GM18909 (cell line): ENCODE results near the gene CDKN2C.
"Not testable (repeated sequence)": the region's sequence is repeated elsewhere in the genome, so short reads cannot be mapped to it uniquely, and the experiment has no call there.

ENCODE experiments used
- ATAC-seq: cut with Tn5 transposase; IDR thresholded peaks from one replicate; pipeline ENCODE4 v1.9.1; 2021; ENCODE audit warnings: mild to moderate bottlenecking; ENCODE audit not compliant: unreplicated experiment, poor library complexity

The CDKN2C gene

GRCh38 chr1:50978144-50978851 lies 8.3 kb downstream of the CDKN2C start:
- ATAC-seq: peak; percentile 37

DNA sequence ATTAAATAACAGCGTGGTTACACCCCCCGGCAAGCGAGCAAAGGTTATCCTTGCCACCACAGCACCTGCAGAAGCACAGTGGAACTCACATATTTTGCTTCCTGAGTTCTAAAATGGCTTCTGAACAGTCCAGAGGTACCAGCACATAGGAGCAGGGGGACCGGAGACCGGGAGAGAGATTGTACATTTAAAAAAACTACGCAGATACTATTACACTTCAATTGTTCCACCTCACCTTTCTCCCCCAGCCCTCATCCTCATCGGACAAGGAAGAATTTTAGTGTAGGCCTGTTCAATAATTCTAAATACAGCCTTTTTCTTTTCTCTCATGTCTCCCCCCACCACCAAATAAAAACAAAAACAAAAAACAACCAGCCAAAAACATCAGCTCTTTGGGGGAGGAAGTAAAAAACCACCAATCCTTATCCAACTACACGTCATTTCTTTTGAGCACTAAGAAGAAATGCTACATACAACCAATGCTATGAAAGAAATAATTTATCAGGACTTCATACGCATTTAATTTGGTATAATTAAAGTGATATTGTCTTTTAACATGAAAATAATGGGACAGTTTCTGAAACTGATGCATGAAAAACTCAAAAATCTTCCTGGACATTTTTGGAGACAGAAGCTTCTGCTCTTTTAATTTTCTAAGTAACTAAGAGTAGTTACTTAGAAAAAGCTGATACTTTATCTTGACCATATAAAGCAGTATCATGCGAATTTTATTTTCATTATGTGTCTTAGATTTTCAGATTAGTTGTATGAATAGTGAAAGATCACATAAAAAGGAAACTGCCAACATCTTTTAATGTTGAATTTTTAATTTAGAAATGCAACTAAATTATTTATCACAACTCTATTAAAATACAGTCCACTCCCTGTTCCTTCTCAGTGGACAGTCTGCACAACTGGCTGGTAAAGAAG lies 9.1 kb downstream of the CDKN2C start:
- ATAC-seq: no peak

- no peak for ATAC-seq
Measured at GRCh38 chr1:50979937-50980336, 9.9 kb downstream of the CDKN2C start.

- ATAC-seq: no peak
Measured at GRCh38 chr1:50980505-50980904, 10.5 kb downstream of the CDKN2C start.

DNA sequence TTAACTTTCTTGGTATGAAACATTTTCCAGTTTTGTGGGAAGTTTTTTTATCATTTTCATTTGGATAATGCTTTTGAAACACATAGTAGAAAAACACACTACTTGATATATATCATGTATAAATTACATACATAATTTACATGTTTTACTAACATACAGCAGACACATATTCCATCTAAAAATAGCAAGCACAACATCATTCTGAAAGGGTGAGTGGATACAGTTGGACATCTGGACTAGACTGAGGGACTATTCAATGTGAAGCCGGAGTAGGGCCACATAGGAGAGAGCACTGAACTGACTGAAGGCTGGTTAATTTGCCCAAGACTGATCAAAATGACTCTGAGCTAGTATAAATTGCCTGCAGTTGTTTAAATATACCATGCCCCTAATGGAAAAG lies 11.7 kb downstream of the CDKN2C start:
- ATAC-seq: no peak

DNA sequence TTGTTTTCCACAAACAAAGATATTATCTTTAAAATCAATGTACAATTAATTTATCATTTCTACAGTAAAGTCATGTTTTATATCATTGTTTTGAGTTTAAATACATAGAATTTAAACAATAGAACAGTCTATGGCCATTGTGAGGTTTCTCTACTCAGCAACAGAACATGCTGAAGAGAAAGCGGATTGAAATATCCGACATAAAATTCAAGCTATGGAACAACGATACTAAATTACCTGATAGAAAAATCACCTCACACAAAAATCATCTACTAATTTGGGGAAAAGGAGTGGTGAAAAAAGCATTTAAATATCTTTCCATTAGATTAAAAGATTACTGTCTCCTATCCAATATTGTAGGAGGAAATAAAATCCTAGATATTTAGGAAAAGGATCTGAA lies 12.6 kb downstream of the CDKN2C start:
- ATAC-seq: no peak

GRCh38 chr1:50983219-50983802 lies 13.3 kb downstream of the CDKN2C start:
- ATAC-seq: no peak

DNA sequence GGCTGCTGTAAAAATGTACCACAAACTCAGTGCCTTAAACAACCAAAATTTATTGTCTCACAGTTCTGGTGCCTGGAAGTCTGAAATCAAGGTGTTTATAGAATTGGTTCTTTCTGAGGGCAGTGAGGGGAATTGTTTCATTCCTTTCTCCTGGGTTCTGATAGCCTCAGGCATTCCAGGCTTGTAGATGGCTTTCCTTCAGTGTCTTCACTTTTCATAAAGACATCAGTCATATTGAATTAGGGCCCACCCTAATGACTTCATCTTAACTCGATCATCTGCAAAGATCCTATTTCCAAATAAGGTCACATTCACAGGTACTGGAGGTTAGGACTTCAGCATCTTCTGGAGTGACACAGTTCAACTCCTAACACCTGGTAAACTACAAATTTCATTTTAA lies 15.0 kb downstream of the CDKN2C start:
- ATAC-seq: no peak

DNA sequence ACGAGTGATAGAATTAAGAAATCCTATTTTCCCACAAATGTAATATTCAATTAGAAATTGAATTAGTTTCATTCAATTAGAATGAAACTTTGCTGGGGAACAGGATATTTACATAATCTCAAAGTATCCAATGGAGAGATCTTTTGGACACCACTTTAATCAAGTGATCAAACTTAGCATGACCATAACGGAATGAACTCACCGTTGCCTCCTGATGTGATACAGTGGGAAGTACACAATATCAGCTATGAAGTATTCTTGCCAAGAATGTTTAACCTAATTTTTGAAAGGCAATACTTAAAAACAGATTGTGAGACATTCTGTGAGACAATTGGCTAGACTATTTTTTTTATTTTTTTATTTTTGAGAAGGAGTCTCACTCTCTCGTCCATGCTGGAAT lies 16.6 kb downstream of the CDKN2C start:
- ATAC-seq: no peak

GRCh38 chr1:50989694-50990093 lies 19.6 kb downstream of the CDKN2C start:
- ATAC-seq: no peak

- ATAC-seq: no peak
Measured at GRCh38 chr1:50992532-50993318, 22.7 kb downstream of the CDKN2C start.

DNA sequence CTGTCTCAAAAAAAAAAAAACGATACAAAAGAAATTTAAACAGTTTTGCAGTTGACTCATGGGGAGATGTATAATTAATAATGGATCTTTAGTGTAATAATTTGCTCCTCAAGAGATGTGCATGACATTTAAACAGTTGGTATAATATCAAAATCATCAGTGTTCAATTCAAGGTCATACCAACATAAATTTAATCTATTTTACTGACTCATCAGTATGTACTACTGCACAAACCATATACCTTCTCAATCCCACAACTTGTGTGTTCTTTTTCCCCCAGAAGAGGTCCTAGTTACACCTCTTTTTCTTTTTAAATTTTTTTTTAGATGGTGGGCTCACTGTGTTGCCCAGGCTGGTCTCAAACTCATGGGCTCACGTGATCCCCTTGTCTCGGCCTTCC lies 23.6 kb downstream of the CDKN2C start:
- ATAC-seq: no peak

DNA sequence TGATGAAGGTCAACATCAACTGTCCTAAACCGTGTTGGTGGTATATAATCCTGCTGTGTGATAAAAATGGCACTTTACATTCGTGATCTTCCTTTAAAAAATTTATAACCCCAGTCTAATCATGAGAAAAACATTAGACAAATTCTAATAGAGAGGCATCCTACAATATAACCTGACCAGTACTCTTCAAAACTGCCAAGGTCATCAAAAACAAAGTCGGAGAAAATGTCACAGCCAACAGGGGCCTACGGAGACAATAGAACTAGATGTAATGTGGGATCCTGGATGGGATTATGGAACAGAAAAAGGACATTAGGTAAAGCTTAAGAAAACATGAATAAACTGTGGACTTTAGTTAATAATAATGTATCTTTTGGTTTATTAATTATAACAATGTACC lies 25.0 kb downstream of the CDKN2C start:
- no peak for ATAC-seq

DNA sequence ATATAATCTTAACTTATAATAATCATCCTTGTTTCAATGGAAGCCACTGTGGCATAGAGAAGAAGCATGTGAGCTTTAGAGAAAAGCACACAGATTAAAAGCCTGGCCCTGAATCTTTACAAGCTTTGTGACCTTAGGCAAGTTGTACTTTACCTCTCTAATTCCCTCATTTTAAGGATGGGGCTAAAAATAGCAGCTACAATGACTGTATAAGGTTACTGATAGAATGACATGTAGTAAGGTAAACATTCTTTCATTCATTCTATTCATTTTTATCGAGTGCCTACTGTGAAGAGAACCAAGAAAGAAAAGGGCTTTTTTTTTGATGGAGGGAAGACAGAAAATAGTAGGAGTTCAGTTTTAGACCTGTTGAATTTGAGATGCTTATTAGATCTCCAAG lies 25.6 kb downstream of the CDKN2C start:
- ATAC-seq: no peak

DNA sequence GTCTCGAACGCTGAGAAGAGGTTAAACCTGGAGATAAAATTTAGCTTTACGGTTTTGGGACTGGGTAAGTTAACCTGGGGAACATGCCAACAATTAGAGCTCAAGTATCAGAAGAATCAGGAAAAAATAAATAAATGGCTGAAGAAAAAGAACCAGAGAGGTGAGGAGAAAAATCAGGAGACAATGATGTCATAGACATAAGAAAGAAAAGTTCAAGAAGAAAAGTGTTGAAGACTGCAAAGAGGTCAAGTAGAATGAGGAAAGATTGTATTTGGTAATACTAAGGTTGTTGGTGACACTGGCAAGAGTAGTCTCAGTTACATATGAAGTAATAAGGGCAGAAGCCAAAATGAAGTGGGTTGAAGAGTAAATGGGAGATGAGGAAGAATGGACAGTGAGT lies 26.0 kb downstream of the CDKN2C start:
- ATAC-seq: no peak

- ATAC-seq: not testable (repeated sequence)
Measured at GRCh38 chr1:50999375-50999774, 29.3 kb downstream of the CDKN2C start.

DNA sequence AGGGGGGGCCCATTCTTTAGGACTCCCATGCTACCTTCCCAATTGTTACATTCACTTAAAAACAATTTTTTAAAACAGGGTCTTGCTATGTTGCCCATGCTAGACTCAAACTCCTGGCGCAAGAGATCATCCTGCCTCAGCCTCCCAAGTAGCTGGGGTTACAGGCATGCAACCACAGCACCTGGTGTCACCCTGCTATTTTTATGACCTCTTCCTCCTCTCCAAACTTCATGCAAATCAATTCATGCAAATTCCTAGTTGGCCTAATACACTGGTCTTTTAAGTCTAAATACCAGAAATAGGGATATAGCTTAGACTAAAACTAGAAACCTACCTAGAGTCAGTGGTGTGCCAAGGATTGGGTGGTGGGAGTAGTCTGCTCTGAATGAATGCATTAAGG lies 30.1 kb downstream of the CDKN2C start:
- peak; percentile 65 for ATAC-seq

GRCh38 chr1:51000651-51001050 lies 30.6 kb downstream of the CDKN2C start:
- ATAC-seq: peak; percentile 46

- ATAC-seq: no peak
Measured at GRCh38 chr1:51002516-51002915, 32.5 kb downstream of the CDKN2C start.

DNA sequence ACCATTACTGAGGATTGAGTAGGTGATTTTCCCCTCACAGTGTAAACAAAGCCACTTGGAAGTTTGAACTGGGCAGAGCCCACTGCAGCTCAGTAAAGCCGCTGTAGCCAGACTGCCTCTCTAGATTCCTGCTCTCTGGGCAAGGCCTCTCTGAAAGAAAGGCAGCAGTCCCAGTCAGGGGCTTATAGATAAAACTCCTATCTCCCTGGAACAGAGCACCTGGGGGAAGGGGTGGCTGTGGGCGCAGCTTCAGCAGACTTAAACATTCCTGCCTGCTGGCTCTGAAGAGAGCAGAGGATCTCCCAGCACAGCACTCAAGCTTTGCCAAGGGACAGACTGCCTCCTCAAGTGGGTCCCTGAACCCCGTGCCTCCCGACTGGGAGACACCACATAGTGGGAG lies 35.5 kb downstream of the CDKN2C start:
- ATAC-seq: not testable (repeated sequence)
